ENCODE data around the gene MAP2K7.
"Not testable (repeated sequence)": the region's sequence is repeated elsewhere in the genome, so short reads cannot be mapped to it uniquely, and the experiment has no call there.

MAP2K7 gene

DNA sequence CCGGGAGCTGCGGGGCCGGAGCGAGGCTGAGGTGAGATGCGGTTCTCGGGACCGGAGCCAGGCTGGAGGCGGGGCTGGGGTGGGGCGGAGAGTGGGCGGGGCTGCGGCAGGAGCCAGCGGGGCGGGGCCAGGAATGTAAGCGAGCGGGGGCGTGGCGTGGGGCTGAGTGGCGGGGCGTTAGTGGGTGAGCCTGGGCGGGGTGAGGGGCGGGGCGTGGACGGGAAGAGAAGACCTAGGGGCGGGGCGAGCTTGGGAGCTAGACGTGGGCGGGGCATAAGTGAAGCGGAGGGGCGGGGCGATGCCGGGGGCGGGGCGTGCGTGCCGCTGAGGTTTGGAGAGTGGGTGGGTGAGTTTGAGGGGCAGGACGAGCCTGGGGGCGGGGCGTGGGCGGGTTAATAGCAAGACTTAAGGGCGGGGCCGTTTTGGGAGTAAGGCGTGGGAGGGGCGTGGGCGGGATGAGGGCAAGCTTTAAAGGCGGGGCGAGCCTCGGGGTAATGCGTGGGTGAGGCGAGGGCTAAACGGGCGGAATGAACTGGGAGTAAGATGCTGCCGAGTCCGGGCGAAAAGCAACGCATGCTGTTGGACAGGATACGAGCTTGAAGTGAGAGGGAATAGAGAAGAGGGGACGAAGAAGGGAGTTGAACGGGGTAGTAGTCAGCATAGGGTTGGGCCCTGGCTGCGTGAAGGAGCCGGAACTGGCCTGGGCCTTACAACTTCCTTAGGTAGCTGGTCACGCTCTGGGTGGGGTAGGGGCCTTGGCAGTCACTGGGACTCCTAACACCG lies 17.0 kb downstream of the MAP2K7 start:
- peak; percentile 100 for DNase-seq

DNA sequence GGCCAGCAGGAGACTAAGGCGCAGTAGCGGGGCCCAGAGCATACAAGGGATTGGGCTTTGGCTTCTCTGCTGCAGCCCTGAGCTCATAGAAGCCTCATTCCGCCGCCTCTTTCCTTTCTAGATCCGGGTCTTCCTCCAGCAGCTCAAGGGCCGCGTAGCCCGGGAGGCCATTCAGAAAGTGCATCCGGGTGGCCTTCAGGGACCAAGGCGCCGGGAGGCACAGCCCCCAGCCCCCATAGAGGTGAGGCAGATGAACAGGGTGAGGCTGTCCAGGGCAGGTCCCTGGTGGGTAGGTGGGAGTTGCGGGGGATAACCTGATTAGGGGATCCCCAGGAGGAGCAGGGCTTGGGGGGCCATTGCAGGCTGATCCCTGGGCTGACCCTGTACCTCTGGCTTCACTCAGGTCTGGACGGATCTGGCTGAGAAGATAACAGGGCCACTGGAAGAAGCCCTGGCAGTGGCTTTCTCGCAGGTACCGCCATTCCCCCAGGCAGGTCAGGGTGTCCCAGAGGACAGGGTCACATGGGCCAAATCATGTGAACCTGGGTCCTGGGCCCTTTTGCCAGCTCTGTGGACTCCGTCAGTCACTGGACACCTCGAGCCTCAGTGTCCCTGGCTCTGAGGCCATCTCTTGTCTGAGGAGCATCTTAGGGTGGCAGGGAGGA lies 17.8 kb downstream of the MAP2K7 start:
- no peak for DNase-seq

DNA sequence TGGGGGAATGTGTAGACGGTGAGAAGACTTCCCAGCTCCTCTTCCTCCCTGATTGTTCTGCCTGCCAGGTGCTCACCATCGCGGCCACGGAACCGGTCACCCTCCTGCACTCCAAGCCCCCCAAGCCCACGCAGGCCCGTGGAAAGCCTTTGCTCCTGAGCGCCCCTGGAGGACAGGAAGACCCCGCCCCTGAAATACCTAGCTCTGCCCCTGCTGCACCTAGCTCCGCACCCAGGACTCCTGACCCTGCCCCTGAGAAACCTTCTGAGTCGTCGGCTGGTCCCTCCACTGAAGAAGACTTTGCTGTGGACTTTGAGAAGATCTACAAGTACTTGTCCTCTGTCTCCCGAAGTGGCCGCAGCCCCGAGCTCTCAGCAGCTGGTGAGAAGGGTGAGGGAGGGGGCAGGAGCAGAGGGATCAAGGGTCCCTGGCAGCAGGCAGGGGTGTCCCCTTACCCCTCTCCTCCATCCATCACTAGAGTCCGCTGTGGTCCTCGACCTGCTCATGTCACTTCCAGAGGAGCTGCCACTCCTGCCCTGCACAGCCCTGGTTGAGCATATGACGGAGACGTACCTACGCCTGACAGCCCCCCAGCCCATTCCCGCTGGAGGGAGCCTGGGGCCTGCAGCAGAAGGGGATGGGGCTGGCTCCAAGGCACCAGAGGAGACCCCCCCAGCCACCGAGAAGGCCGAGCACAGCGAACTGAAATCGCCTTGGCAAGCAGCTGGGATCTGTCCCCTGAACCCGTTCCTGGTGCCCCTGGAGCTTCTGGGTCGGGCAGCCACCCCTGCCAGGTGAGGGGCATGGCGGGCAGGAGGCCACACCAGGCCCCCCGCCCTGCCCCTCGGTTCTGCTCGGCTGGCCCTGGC lies 18.5 kb downstream of the MAP2K7 start:
- DNase-seq: no peak

DNA sequence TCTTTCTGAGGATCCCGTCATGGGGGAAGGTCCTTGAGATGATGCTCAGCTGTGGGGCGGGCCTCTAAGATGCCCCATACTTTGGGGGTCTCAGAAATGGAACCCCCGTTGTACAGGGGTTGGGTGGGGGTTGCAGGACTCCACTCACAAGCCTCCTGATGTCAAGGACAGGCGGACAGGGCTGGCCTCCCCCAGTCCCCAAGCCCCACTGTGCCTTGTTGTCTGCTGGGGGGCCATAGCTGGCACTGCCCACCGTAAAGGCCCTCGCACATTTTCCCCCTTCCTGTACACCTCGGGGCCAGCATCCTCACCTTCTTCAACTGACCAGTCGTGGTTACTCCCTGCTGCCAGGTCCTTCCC lies 19.1 kb downstream of the MAP2K7 start:
- DNase-seq: no peak

DNA sequence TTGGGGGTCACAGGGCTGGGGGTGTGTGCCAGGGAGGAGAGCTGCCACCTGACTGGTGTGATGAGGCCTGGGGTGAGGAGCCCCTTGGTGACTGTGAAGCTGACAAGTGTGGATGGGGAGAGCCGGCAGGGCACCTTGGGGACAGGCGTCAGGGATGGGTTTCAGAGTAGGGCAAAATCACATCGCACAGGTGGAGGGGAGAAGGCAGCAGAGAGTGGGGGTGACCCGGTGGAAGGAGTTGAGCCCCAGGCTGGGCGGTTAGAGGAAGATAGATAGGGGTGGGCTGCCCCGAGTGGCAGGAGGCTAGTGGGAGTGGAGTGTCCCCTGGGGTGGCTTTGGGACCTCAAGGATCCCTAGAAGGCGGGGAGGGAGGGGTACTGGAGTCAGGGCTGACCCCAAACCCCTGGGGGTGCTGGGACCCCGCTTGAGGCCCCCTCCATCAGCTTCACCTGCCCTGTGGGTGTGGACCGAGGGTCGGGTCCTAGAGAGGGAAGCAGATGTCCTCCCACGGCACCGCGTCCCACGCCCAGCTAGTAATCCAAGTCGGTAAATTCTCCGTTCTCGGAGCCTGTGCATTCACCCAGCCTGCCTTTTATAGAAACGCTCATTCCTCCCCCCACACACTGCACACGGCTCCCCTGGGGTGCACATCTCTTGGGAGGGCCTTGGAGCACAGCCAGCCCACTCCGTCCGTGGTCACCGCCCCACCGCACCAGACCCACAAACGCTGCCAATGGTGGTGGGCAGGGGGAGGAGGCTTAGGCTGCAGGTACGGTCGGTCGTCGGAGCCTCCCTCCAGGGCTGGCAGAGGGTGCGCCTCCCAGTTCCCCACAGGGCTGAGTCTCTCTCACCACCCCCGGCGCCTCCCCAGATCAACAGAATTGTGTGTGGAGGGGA lies 19.9 kb downstream of the MAP2K7 start:
- no peak for DNase-seq

DNA sequence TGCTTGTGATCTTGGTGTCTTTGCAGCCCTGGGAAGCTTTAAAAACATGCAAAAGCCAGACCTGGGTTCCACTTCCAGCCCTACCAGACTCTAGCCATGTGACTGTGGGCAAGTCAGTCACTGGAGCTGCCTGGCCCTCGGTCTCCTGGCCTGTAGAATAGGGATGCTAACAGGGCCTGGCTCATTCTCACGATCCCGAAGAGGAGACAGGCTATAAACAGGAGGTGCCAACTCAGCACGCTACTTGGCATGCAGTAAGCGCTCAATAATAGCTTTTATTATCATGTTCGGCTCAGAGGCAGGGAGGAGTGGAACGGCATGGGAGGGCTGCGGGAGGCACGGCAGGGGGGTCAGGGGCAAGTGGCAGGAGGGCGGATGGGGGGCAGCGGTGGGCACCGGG lies 20.6 kb downstream of the MAP2K7 start:
- DNase-seq: no peak

DNA sequence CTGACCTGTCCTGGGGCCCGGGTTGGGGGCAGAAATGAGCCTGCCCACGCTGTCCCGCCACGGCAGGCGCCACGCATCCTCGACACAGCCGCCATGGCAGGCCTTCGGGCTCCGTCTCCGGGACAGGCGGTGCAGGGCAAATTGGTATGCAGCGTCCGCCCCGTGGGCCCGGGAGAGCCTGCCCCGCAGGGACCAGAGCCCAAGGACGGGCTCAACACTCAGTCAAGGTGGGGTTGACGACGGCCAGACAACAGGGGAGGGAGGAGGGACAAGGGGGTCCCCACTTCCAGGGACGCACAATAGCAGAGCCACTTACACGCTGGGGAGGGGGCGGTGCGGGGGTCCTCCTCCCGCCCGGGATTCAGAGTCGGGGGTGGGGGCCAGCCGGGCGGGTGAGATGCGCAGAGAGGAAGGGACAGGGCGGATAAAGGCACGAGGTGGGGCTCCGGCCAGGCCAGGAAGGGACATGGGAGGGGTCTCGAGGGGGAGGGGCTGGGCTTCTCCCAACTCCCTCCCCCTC lies 21.0 kb downstream of the MAP2K7 start:
- DNase-seq: no peak

DNA sequence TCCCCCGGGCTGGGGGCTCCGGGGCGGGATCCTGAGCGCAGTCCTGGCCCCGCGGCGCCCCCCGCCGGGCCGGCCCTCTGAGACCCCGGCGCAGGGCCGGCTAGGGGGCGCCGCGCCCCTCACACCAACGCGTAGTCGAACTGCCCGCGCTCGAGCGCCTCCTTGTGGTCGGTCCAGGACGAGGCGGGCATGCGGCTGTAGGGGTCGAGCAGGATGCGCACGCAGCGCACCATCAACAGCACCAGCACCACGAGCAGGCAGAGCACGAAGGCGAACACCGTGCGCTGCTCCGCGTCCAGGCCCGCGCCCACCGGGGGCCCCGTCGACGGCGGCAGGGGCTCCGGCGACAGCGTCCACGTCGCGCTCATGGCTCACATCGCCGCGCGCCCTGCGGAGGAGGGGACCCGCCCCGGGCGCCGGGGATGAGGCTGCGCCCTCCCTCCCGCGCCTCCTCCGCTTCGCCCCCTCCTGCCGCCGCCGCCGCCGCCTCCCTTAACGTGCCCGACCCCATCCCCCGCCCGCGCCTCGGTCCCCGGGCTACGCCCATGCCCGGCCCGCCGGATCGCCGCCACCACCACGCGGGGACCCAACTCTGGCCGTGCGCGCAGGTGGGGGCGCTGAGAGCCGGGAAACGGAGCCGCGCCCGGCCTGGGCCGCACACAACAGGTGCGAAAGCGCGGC lies 21.6 kb downstream of the MAP2K7 start:
- DNase-seq: peak; percentile 73 to 74

DNA sequence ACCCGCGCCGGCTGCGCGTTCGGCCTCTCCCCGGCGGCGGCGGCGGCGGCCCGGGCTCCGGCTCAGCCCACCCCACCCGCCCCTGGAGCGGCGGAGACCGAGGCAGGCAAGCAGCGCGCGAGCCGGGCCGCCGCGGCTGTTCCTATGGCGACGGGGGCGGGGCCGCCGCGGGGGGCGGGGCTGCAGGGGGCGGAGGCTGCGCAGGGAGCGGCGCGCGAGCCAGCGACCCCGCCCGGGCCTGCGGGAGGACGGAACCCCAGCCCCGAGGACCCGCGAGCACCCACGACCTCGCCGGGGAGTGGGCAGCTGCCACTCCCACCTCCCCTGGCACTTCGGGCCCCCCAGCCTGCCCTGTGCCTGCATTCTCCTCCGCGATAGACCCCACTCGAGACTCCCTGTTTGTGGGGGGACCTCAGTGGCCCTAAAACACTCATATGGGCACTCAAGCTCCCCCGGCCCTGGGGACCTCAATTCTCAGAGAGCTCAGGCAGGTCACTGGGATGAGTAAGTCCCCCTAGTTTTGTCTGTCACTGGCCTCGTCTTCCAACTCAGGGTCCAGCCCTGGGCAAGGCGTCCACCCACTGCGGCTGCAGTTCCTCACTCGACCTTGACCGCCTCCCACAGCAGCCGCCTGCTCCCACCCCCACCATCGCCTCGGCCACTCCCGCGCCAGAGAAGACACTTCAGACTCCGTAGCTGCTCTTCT lies 22.5 kb downstream of the MAP2K7 start, which contains the start of gene CTXN1:
TSS of gene CTXN1 (minus strand) at position 115 of the 706 bp plus-strand sequence. CDS start 597 bp downstream, outside the sequence.
- DNase-seq: peak; percentile 72 to 85

DNA sequence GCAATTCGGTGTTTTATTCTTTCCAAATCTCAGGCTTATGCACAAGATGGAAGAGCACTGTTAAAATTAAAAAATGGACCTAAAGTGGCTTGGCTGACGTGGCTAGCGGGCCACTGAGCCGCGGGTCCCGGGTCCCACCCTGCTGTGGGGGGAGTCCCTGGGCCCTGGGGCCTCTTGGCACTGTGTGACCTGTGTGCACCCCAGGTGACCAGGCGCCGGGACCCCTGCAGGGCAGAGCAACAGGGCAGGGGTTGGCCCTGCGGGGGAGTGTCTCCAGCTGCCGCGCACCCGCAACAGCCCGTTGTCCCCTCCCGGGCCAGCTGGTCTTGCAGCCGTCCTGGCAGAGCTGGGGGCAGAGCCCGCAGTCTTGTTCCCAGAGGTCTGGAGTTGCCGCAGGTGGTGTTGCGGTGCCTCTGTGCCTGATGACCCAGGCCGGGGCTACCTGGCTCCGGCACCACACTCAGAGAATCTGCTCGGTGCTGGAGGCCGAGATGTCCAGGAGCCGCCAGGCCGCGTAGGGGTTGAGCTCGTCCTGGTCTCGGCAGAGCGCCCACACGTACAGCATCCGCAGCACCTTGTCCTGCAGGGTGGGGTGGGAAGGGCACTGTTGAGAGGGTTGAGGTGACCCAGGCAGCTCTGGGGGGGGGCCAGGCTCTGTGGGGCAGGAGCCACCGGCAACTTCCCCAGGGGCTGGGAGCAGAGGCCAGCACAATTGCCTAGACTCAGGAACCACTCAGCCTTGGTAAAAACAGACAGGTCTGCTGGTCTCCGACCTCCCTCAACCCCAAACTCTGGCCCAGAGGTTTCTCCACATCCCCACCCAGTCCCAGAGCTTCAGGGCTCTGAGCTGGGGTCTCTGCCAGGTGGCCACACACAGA lies 23.3 kb downstream of the MAP2K7 start:
- DNase-seq: no peak

DNA sequence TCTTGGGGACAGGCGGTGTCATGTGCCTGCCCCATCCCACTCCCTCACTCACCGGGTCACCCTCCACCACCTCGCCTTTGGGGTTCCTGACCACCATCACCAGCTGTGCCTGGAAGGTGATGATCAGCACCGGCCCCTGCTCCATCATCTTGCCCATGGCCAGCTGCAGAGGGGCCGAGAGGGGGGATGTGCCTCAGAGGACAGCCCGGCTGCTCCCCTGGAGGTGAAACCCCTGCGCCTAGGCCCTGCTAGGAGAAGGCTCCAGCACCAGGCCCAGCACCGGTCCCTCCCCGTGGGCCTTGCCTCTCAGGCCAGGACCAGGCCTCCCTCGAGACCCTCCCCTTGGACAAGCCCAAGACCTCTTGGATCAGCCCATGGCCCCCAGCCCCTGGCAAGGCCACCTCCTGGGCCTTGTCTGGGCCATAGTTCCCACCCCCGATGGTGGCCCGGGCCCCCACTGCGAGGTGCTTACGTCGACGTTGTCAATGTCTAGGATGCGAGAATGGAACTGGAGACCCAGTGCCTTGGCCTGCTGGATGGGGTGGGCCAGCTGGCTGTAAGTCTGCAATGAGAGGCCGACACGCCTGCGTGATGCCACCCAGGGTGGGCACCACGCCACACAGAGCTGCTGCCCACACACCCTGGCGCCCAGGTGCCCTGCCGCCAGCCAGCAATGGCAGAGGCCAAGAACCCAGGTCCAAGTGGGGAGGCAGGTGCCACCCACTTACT lies 24.1 kb downstream of the MAP2K7 start:
- DNase-seq: no peak

DNA sequence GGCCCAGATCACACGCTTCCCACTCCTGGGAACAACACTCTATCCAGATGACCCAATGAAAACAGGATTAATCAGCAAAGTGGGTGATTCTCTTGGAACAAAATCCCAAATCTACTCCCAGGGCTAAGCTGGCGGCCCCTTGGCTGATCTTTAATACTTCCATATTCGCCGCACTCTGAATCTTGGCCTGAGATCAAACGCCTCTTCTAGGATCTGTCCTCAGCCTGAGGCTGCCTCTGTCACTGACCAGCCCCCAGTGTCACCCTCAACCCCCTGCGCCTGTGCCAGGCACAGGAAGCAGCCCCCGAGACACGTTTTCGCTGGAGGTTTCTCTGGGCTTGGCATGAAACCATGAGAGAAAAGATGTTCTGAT lies 24.6 kb downstream of the MAP2K7 start:
- no peak for DNase-seq

DNA sequence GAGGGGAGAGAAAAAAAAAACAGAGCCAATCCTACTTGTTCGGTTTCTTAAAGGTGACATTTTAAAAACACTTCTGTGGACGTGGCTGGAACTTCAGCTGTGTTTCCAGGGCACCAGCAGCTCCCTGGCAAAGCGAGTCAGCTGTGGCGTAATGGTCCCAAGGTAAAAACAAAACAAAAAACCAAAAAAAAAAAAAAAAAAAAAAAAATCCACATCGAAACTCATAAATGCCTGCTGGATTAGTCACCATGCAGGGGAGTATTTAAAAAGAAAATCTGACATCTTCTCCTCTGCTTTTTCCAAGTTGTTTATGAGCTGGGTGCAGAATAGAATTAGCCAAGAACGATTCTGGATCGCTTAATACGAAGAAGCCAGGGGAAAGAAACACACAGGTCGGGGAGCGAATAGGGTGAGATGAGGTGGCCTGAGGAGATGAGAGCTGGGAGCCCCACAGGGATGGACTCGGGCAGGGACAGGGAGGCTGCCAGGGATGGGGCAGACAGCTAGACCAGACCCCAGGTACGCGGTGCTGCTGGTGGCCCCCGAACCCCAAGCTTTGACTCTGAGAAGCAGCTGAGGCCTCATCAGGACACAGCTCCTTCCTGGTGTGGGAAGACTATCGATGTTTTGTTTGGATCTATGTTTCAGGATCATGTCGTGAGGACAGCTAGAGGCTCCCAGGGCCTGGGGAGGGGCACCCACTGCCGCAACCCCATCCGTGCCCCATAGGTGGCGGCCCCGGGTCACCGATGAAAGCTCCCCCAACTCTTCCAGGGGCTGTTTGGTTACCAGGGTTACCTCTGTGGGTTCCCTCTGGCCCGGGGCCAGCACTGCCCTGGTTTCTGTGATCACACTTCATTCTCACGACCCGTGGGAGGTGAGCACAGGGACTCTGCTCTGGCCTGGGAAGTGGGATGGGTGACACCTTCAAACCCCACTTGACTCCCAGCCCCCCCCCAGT lies 25.3 kb downstream of the MAP2K7 start:
- peak; percentile 40 to 46 for DNase-seq

DNA sequence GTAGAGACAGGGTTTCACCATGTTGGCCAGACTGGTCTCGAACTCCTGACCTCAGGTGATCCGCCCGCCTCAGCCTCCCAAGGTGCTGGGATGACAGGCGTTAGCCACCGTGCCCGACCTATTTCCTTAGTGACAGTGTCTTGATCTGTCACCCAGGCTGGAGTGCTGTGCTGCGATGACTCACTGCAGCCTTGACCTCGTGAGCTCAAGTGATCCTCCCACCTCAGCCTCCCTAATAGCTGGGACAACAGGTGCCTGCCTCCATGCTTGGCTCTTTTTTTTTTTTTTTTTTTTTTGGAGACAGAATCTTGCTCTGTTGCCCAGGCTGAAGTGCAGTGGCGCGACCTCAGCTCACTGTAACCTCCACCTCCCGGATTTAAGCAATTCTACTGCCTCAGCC lies 26.4 kb downstream of the MAP2K7 start:
- not testable (repeated sequence) for DNase-seq

DNA sequence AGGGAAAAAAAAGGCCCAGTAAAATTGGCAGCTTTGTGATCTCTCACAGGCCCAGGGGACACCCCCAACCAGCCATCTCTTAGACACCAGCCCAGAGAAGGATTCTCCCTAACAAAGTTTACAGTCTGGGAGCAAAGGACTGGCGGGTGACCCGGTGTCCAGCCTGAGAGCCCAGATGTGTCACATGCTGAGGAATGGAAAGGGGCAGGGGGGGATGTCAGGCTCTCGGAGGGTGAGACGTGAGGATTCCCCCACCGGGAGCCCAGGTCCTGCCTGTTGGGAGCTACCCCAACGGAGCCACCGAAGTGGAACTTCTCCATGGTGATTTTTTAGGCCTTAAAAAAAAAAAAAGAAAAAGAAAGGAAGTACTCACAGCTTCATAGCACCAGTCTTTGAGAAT lies 27.1 kb downstream of the MAP2K7 start:
- DNase-seq: no peak

DNA sequence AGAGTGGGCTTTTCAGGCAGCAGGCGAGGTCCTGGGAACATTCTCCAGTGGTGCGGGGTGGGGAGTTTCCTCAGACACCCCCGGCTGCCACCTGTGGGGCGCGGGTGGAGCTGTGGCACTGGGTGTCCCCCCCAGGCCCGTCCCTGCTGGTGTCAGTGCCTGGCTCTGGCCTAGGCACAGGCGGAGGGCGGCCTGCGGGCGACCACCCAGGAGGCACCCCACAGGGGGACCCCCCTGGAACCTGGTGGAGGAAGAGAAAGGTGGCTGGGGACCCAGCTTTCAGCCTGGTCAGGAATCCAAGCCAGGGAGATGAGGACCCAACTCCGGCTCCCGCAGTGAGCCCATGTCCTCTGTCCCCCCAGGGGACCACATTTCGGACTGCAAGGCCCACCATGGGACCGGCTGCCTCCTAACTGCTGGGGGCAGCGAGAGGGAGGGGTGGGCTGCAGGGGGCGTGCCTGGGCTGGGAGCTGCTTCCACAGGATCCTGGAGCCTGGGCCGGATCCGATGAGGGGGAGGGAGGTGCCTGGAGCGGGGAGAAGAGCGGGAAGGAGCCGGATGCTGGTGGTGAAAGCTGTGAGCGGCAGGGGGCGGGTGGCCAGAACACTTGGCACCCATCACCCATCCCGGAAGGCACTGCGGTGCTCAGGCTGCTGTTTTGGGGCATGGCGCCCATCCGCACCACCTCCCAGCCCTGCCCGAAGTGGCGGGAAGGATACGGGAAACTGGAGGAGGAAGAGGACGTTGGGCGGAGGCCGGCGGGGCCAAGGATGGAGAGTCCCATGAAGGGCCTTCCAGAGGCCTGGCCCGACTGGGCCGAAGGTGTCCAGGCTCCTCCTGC lies 27.8 kb downstream of the MAP2K7 start:
- DNase-seq: no peak

Data from stimulated activated CD4-positive, alpha-beta T cell treated with anti-CD3 and anti-CD28 coated beads, Interleukin-4, amount 100 ng/mL, for 4 hours (primary cell).